22Rv1 (cell line): ENCODE measurements around the gene RABGAP1L.

Experiments used
- ZFX ChIP-seq: fragments of 450-650 bp; IDR thresholded peaks from 2 replicates; pipeline ENCODE4 v1.6.1; 2017; ENCODE audit warnings: antibody characterized with exemption, borderline replicate concordance
- TF ChIP-seq, protein P1 (sequence below): fragments of 450-650 bp; IDR thresholded peaks from 2 replicates; pipeline ENCODE4 v1.5.1; 2017; ENCODE audit warnings: mild to moderate bottlenecking

DNA sequence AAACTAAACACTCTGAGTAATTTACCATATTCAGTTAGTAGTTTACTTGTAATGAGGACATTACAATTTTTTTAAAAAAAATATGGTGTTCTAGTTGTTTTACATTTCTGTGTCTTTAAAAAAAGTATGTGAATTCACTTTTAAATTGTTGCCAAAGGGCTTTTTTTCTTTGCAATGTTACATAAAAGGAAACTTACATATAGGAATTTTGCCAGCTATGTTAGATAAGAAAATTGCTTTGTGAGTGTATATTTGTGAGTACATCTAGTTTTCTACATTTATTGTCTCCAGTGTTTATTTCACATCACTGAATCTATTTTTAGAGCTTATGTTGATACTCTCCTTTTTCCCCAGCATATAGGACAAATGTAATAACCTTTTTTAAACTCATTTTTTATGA is 495.2 kb downstream of the RABGAP1L start:
- TF ChIP-seq, protein P1, sequence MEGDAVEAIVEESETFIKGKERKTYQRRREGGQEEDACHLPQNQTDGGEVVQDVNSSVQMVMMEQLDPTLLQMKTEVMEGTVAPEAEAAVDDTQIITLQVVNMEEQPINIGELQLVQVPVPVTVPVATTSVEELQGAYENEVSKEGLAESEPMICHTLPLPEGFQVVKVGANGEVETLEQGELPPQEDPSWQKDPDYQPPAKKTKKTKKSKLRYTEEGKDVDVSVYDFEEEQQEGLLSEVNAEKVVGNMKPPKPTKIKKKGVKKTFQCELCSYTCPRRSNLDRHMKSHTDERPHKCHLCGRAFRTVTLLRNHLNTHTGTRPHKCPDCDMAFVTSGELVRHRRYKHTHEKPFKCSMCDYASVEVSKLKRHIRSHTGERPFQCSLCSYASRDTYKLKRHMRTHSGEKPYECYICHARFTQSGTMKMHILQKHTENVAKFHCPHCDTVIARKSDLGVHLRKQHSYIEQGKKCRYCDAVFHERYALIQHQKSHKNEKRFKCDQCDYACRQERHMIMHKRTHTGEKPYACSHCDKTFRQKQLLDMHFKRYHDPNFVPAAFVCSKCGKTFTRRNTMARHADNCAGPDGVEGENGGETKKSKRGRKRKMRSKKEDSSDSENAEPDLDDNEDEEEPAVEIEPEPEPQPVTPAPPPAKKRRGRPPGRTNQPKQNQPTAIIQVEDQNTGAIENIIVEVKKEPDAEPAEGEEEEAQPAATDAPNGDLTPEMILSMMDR: no peak
- no peak for TF ChIP-seq ZFX
